GM18951 (cell line): Measurements from ENCODE around the gene B3GAT1.

Experiments
- POLR2A ChIP-seq: IDR thresholded peaks from 4 replicates; pipeline ENCODE4 v1.6.1; 2011; ENCODE audit warnings: mild to moderate bottlenecking; ENCODE audit not compliant: insufficient read length, insufficient read depth; ENCODE audit errors: extremely low read depth
- in situ Hi-C: fragments of 300-500 bp; cut with MboI; formaldehyde crosslinking; loops from one replicate; pipeline ENCODE4 v1.12.0; 2022; ENCODE audit warnings: low sequenced_read_pairs, mixed read lengths, inconsistent platforms; ENCODE audit not compliant: unreplicated experiment

The B3GAT1 gene

GRCh38 chr11:134360050-134360835 is 51.8 kb downstream of the B3GAT1 start:
- in situ Hi-C loops, result no loop called here
- TF ChIP-seq POLR2A, result no peak

- no peak for TF ChIP-seq POLR2A
- in situ Hi-C loops, result no loop called here
Measured at GRCh38 chr11:134359646-134360045, 52.4 kb downstream of the B3GAT1 start.

DNA sequence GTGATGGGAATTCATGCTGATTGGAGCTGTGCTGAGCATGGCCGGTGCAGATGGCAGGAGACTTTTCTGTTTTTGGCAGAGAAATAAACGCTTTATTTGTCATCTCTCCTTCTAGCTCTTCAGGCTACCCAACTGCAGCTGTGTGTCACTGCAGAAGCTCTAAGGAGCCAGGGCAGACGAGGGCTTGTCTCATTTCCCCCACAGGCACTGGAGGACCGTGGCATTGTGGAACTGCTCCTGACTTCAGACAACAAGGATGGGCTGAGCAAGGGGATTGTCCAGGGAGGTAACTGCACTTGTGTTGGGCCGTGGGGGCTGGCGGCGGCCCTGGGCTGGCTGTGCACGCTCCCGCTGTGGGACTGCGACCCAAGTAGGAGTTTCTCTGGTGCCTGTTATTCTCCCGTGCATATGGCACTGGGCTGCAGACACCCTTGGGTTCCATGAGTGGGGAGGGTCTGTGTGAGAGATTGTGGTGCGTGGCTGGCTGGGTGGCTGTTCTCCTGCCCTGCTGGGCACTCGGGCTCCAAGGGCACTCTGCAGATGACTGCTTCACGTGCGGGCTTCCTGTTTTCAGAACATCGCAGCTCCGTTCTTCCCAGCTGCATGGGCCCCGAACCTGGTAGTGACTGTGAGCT is 53.1 kb downstream of the B3GAT1 start:
- in situ Hi-C loops, result no loop called here
- TF ChIP-seq POLR2A, result no peak

DNA sequence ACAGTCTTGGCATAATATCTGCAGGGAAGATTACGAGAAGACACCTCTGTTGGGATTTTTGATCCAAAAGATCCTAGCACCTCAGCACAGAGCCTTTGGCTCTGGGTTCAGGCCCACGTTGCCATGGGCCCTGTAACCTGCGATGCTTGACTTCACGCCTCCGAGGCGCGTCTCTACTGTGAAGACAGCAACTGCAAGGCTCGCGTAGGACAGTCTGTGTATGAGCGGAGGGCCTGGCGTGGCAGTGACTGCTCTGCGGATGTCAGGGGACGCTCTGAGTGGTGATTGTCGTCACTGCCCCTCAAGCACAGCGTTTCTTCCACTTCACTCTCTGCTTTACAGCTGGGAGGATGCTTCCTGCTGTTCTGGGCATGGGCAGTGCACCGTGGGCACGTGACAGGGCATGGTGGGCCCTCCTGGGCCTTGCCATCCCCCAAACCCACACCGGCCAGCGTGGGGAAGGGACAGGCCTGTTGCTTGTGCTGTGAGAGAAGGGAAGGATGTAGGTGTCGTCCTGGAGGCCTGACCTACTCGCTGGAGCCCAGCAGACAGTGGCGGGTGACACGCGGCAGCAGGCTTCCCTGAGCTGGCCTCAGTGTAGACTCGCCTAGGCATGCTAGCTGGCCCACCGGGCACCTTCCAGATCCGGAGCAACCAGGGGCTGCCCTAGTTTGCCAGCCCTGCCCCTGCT is 53.7 kb downstream of the B3GAT1 start:
- no peak for TF ChIP-seq POLR2A
- in situ Hi-C loops, result no loop called here

GRCh38 chr11:134357545-134357839 is 54.5 kb downstream of the B3GAT1 start:
- in situ Hi-C loops, result no loop called here
- TF ChIP-seq POLR2A, result no peak

DNA sequence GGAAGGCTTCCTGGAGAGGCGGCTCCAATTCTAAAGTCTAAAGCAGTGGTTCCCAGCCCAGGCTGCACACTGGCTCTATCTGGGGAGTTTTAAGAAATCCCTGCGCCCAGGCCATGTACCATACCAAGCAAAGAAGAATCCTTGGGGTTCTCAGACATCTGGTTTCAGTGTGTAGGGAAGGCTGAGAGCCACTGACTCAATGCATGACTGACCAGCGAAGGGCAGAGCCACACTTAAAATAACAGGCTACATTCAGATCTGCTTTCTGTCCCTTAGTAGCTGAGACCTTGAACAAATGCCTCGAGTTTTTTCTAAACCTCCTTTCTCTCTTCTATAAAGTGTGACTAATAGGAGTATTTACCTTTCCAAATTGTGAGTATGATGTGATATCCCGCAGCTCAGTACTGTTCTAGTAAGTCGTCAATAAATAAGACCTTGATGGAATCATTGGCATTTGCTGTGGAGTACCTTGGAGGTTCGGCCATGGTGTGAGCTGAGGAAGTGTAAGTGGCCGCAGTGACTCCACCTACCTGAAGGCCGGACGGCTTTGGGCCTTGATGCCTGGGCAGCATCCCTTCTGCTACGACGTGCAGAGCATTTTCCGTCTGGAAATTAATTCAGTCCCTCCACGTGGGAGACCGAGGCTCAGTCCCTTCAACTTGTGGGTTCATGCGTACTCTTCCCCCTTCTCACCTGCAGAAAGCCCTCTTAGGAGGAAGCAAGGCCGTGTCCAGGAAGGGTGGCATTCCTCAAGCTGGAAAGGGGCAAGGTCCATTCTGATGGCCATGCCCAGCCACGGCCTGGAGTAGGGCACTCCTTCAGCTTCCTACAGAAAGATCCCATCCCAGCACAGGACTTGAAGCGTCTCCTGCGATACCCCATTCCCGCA is 55.1 kb downstream of the B3GAT1 start:
- TF ChIP-seq POLR2A, result no peak
- in situ Hi-C loops, result no loop called here

DNA sequence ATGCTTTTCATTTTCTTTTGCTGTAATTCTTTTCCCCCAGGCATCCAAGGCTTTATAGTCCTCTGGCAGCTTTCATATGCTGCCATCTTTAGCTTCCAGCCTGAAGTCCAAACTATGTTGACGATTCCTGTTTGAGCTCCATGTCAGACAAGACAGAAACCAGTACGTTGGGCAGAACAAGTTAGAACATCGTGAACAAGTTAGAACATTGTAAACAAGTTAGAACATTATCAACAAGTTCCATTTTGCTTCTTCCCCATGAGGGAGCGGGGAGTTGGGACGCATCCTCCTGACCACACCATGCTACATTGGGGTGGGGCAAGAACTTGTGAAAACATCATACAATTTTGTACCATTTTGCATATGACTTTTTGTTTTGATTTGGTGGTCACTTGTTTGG is 56.4 kb downstream of the B3GAT1 start:
- no peak for TF ChIP-seq POLR2A
- in situ Hi-C loops, result no loop called here

DNA sequence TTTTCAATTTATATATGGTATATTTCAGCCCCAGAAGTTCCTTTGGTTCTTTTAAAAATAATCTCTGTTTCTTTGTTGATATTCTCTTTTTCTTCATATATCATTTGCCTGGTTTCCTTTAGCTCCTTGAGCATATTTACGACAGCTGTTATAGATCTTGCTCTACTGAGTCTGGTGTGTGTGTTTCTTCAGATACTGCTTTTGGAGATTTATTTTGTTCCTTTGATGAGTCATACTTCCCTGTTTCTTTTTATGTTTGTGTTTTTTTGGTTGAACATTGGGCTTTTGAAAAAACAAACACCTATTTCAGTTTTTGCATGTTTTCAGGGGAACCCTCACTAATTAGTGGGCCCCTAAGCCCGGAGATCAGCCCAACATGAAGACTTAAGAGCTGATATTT is 56.9 kb downstream of the B3GAT1 start:
- in situ Hi-C loops, result no loop called here
- TF ChIP-seq POLR2A, result no peak

DNA sequence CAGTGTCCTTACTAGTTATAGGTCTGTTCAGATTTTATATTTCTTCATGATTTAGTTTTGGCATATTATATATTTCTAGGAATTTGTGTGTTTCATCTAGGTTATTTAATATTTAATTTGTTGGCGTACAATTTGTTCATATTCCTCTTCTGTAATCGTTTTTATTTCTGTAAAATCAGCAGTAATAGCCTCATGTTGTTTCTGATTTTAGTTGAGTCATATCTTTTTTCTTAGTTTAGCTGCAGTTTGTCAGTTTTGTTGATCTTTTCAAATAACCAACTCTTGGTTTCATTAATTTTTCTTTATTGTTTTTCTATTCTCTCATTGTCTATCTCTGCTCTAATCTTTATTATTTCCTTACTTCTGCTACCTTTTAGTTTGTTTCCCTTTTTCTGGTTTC is 59.9 kb downstream of the B3GAT1 start:
- in situ Hi-C loops, result no loop called here
- TF ChIP-seq POLR2A, result no peak

DNA sequence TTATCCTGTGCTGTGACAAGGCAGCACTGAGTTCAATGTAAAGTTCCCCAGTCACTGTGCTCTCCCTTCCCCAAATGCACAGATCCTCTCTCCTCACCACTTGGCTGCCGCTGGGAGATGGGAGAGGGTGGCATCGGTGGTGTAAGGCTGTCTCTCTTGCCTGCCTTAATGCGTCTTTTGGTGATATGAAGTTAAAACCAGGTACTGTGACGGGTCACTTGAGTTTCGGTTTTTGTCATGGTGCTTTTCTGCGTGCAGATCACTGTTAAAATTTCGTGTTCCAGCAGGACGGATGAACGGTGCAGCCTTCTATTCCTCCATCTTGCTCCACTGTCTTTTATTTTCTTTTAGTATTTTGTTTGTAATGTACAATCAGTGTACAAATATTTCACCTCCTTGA is 61.7 kb downstream of the B3GAT1 start:
- in situ Hi-C loops, result no loop called here
- no peak for TF ChIP-seq POLR2A

DNA sequence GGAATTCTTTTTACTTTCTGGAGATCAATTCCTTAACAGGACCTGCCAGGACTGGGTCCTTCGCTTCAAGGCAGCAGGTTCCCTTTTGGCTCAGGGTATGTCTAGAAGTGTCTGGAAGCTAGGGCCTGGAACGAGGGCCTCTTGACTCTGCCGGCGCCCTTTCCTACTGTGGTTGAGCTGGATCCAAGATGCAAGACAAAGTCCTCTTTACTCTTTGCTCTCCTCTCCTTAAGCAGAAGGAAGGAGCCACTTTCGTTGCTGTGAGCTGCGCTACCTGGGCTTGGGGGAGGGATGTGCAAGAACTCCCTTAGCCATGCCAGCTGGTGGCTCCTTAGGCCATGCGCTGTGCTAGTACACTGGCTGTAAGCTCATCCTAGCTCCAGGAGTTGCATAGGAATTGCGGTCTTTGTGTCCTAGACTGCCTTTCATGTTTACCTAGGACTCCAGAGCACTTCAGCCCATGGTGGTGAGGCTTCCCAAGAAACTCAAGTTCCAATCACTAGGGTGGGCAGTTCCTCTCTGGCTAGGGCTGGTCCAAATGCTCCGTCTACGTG is 62.2 kb downstream of the B3GAT1 start:
- in situ Hi-C loops, result no loop called here
- TF ChIP-seq POLR2A, result no peak

DNA sequence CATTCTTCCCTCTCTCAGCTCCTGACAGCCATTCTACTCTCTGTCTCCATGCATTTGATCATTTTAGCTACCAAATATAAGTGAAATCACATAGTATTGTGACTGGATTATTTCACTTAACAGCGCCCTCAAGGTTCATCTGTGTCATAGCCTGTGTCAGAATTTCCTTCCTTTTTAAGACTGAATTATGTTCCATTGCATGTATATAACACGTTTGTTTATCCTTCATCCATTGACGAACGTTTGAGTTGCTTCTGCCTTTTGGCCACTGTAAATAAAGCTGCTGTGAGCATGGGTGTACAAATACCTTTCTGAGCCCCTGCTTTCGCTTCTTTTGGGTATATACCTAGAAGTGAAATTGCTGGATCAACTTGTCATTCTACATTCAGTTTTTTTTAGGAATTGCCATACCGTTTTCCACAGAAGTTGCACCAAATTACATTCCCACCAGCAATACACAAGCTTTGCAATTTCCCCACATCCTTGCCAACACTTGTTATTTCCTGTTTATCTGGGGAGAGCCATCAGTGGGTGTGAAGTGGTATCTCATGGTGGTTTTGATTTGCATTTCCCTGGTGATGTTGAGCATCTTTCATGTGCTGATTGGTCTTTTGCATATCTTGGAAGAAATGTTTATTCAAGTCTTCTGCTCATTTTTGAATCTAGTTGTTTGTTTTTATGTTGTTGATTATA is 62.8 kb downstream of the B3GAT1 start:
- TF ChIP-seq POLR2A, result no peak
- in situ Hi-C loops, result no loop called here
